GM19099 (cell line): Measurements from ENCODE around the gene WDR35.

Experiments used
- POLR2A ChIP-seq: IDR thresholded peaks from 3 replicates; pipeline ENCODE4 v1.6.1; 2011; ENCODE audit warnings: low read depth; ENCODE audit not compliant: insufficient read length; ENCODE audit errors: extremely low read depth

Gene WDR35

GRCh38 chr2:20016346-20016745, 26.4 kb upstream of the WDR35 start:
- no peak for TF ChIP-seq POLR2A

GRCh38 chr2:20015482-20016083, 25.7 kb upstream of the WDR35 start:
- TF ChIP-seq POLR2A, result no peak

DNA sequence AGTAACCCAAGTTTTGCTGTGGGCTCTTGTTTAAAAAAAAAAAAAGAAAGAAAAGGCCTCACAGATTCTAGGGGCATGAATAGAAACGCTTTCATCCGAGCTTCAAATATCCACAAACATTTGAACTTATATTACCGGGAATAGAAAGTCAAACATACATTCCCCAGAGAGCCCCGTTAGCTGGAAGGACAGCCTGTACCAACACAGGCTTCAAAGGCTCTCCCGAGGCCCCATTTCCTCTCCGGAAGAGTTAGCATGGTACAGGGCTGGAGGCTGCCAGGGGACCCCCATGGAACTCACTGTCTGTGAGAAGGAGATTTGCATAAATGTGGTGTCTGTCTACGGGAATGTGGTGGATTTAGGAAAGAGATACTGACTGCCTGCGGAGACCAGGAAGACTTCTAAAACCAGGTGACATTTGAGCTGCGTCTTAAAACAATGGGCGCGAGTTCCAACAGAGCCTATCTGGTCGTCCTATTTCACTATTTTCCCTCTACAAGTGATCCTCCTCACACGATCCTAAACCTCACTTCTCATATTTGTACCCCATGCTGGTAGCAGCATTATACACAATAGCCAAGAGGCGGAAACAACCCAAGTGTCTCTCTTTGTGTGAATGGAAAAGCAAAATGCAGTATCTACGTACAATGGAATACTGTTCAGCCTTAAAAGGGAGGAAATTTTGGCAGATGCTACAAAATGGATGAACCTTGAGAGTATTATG, 23.4 kb upstream of the WDR35 start:
- no peak for TF ChIP-seq POLR2A

GRCh38 chr2:20012282-20013125, 22.6 kb upstream of the WDR35 start, which contains the start of gene MATN3:
TSS of gene MATN3 (minus strand) at chr2:20012668. CDS start at chr2:20012631, 37 bp downstream.
- TF ChIP-seq POLR2A, result no peak

GRCh38 chr2:20012032-20012281, 22.1 kb upstream of the WDR35 start:
- TF ChIP-seq POLR2A, result no peak

GRCh38 chr2:20011276-20012031, 21.5 kb upstream of the WDR35 start:
- no peak for TF ChIP-seq POLR2A

DNA sequence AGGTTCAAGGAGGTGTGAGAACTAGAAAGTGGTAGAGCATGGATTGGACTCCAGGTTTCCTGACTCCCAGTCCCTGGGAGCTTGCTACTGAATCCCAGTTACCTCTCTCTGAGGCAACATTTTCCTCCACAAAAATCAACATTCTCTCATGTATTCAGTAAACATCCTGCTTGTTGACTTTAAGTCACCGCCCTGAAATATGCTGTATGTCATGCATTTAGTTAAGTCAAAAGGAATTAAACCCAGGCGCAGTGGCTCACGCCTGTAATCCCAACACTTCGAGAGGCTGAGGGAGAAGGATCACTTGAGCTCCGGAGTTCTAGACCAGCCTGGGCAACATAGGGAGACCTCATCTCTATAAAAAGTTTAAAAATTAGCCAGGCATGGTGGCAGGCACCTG, 18.8 kb upstream of the WDR35 start:
- TF ChIP-seq POLR2A, result no peak

- TF ChIP-seq POLR2A, result no peak
These were observed 16.1 kb upstream of the WDR35 start for GRCh38 chr2:20005891-20006470.

- no peak for TF ChIP-seq POLR2A
These were observed 15.2 kb upstream of the WDR35 start for GRCh38 chr2:20005067-20005627.

GRCh38 chr2:20001361-20001863, 11.5 kb upstream of the WDR35 start:
- no peak for TF ChIP-seq POLR2A

DNA sequence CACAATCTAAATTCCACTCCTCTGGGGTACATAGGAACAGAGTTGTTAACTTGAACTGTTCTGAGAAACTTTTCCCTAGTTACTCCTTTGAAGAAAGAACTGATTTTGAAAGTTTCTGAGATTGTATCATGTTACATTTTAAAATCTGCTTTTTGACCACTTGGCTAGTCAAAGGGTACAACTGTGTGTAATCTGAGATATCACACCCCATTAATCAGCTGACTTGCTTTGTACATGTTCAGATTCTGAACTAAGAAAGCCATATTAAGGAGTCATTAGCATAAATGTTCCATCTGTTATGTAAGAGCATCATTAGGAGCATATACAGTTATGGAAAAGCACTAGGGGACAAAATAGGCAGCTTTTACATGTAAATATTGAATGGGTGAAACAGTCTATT, 3.8 kb upstream of the WDR35 start:
- no peak for TF ChIP-seq POLR2A

DNA sequence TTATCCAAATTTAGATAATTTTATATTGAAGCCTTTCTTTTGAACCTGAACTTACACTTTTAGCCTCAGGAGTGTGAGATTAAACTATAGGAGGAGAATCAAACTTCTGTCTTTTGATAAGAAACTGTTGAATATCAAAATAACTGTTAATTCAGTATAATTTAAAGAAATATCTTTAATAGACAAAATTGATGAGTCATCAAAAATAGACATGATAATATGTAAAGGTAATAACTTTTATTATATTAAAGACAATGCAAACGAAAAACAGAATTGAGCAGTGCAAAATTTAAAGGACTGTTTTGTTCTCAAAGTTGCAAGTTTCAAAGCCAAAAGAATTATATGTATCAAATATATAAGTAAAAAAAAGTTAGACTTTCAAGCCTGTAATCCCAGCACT, 2.0 kb upstream of the WDR35 start:
- TF ChIP-seq POLR2A, result no peak

DNA sequence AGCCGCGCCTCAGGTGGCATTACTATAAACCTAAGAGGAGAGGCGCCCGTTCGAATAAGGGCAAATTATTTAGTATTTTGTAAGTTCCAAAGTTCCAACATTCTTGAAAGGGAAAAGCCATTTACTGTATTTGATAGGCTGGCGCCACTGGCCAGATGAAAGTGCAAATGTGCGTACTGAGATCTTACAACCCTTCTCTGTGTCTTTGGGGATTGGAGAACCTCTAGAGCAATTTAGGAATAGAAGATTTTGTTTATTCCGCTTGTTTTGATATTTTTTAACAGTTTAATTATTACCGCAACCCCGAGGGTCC, 467 bp upstream of the WDR35 start:
- TF ChIP-seq POLR2A, result no peak

- TF ChIP-seq POLR2A, result no peak
These were observed 601 bp downstream of the WDR35 start for GRCh38 chr2:19989342-19989666.

- no peak for TF ChIP-seq POLR2A
These were observed 1.3 kb downstream of the WDR35 start for GRCh38 chr2:19988600-19988999.
